ENCODE measurements around the gene DAAM2.

GRCh38 chr6:39772559-39773273, 19.5 kb upstream of the DAAM2 start:
- TF ChIP-seq POLR2AphosphoS5 (IDR thresholded peaks at IDR 0.05; ENCODE audit: low read depth, low read length) (no peak), POLR2A (IDR thresholded peaks at IDR 0.05; ENCODE audit: low read depth, low read length) (no peak), TAF1 (IDR thresholded peaks at IDR 0.05; ENCODE audit: low read depth, low read length) (no peak), SPI1 (IDR thresholded peaks at IDR 0.05; ENCODE audit: low read depth, low read length) (no peak), PAX5 (IDR thresholded peaks at IDR 0.05; ENCODE audit: insufficient read depth, low read length, severe bottlenecking) (no peak), POU2F2 (IDR thresholded peaks at IDR 0.05; ENCODE audit: low read depth, low read length) (no peak)

Measured in GM12891 (cell line).